GM12892 (cell line): Measurements from ENCODE around the gene PGP.

Source experiments
- POLR2A ChIP-seq: IDR thresholded peaks from 2 replicates; pipeline ENCODE4 v1.6.1; 2011; ENCODE audit warnings: low read depth, low read length, control low read depth
- POLR2AphosphoS5 ChIP-seq: IDR thresholded peaks from 2 replicates; pipeline ENCODE4 v1.6.1; 2011; ENCODE audit warnings: low read depth, low read length, control low read depth

- TF ChIP-seq POLR2A (no peak), POLR2AphosphoS5 (no peak)
These were observed 20.6 kb upstream of the PGP start for GRCh38 chr16:2235234-2235651.
